ENCODE results near the gene RAPGEF2.
A peak's percentile ranks its signal among the peaks of the same experiment; 100 is the strongest.
"Not testable (repeated sequence)": the region's sequence is repeated elsewhere in the genome, so short reads cannot be mapped to it uniquely, and the experiment has no call there.

Gene RAPGEF2

DNA sequence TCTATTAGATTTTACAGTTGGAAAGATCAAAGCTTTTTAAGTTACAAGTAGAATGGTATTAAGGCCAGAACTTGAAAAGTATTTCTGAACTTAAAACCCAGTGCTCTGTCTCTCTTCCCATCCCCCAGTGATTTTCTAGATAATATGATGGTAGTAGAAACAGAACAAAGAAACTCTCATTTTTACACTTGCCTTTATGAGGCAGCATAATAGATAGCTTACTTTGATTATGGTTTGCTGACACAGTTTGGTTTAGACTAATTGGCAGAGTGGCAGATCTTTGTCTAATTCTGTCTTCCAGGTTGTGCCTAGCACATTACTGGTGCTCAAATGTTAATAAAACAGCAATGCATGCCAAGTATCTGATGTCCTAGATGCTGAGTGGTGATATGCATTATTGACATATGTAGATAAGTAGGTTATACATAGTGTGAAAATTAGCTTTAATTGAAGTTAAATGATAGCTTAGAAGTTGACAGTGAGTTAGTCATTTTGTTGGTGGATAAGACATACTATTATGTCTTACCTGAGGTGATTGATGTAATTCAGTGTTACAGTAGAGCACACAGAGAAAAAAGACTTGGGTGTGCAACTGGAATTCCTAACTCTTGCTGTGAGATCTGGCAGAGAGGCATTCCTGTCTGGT, 4.3 kb upstream of the RAPGEF2 start:
- no peak for DNase-seq (ENCODE audit: low read depth)

DNA sequence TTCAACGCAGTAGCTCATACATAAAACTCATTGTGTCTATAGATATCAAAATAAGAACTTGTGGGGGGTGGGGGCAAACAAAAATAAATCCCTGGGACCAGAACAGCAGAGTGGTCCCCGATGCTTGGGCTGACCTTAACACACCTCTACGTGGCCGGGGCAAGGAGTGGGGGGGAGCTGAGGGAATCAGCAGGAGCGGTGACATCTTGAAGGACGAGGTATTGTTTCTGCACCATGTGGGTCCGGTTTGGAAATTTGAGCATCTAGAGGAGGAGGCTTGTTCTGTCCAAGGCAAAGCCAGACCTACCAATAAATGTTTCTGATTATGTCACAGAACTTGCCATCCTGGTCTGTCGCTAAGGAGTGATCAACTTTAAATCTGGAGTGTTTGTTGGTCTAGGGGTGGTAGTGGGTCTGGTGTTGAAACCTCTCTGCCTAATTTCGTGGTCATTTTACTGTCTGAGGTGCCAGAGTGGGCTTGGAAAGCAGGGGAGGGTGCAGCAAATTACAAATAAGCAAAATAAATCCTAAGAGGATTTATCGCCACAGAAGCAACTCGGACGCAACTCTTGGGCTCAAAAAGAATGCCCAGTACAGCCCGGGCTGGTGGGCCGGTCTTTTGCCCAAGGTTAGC, 774 bp upstream of the RAPGEF2 start:
- DNase-seq (ENCODE audit: low read depth): no peak

- DNase-seq (ENCODE audit: low read depth): no peak
Measured at GRCh38 chr4:159103384-159103990, 608 bp downstream of the RAPGEF2 start.

GRCh38 chr4:159104694-159105414, 2.0 kb downstream of the RAPGEF2 start:
- peak; percentile 31 for DNase-seq (ENCODE audit: low read depth)

GRCh38 chr4:159105761-159106243, 2.9 kb downstream of the RAPGEF2 start:
- DNase-seq (ENCODE audit: low read depth): no peak

GRCh38 chr4:159106636-159107035, 3.8 kb downstream of the RAPGEF2 start:
- DNase-seq (ENCODE audit: low read depth): no peak

GRCh38 chr4:159107203-159107925, 4.5 kb downstream of the RAPGEF2 start:
- DNase-seq (ENCODE audit: low read depth): no peak

DNA sequence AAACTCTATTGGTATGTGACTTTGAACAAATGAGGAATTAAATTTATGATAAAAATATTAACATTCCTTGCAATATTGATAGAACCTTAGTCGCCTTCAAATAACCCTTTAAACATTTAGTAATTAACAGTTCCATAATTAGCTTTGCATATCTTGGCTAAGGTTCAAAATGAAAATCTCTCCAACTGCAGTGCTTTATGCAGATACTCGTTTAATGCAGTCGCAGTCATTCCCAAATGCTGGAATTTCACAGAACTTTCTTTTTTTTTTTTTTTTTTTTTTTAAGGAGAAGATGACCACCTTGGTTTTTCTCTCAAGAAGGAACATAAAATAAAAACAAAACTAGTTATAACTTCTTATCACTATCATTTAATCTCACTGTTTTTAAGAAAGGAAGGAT, 5.2 kb downstream of the RAPGEF2 start:
- DNase-seq (ENCODE audit: low read depth): no peak

GRCh38 chr4:159110961-159111360, 8.1 kb downstream of the RAPGEF2 start:
- DNase-seq (ENCODE audit: low read depth): no peak

GRCh38 chr4:159111416-159111815, 8.5 kb downstream of the RAPGEF2 start:
- DNase-seq (ENCODE audit: low read depth): no peak

DNA sequence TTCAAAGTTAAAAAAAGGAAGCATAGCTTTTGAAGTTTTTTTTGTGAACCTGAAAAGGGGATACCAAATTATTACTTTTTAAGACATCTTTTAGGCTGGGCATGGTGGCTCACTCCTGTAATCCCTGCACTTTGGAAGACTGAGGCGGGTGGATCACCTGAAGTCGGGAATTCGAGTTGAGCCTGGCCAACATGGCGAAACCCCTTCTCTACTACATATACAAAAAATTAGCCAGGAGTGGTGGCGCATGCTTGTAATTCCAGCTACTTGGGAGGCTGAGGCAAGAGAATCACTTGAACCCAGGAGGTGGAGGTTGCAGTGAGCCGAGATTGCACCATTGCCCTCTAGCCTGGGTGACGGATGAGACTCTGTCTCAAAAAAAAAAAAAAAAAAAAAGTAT, 10.5 kb downstream of the RAPGEF2 start:
- DNase-seq (ENCODE audit: low read depth): not testable (repeated sequence)

- not testable (repeated sequence) for DNase-seq (ENCODE audit: low read depth)
Measured at GRCh38 chr4:159116098-159116497, 13.2 kb downstream of the RAPGEF2 start.

- DNase-seq (ENCODE audit: low read depth): not testable (repeated sequence)
Measured at GRCh38 chr4:159116693-159117092, 13.8 kb downstream of the RAPGEF2 start.

DNA sequence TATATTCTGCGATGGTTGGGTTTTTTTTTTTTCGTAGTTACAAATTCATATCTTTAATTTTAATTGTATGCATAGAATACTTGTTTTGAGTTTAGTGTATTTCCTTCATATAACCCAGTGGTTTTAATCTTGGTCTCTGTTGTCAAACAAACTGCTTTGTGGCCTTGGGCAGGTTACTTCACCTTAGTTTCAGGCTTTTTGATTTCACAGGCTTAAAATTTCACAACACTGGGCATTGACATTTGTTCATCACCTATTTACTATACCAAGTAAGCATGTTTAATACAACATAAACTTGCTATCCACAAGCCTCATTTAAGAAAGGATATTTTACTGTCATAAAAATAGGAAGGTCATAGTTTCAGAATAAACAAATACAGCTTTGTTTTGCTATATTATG, 14.7 kb downstream of the RAPGEF2 start:
- no peak for DNase-seq (ENCODE audit: low read depth)

GRCh38 chr4:159117968-159118367, 15.1 kb downstream of the RAPGEF2 start:
- no peak for DNase-seq (ENCODE audit: low read depth)

DNA sequence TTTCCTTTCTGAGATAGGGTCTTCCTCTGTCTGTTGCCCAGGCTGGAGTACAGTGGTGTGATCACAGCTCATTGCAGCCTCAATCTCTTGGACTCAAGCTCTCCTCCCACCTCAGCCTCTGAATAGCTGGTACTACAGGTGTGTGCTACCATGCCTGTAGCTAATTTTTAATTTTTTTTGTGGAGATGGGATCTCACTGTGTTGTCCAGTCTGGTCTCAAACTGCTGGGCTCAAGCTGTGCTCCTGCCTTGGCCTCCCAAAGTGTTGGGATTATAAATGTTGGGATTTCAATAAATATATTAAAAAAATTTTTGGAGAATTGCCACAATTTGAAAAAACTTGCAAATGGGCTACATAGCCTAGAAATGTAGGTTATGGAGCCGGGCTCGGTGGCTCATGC, 18.5 kb downstream of the RAPGEF2 start:
- DNase-seq (ENCODE audit: low read depth): no peak

DNA sequence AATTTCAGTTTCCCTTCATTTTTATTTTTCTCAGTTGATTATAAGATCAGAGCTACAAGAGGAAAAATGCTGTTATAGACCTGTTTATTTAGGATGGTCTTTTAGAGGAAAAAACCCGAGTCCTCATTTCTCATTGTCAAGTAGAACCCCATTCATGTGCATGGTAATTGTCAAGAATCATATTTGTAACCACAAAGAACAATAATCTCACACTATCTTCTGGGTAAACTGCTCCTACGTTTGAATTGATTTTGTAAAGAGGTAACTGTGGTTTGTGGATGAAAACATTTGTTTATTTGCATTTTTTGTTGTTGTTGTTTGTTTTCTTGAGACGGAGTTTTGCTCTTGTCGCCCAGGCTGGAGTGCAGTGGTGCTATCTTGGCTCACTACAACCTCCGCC, 23.8 kb downstream of the RAPGEF2 start:
- DNase-seq (ENCODE audit: low read depth): no peak

DNA sequence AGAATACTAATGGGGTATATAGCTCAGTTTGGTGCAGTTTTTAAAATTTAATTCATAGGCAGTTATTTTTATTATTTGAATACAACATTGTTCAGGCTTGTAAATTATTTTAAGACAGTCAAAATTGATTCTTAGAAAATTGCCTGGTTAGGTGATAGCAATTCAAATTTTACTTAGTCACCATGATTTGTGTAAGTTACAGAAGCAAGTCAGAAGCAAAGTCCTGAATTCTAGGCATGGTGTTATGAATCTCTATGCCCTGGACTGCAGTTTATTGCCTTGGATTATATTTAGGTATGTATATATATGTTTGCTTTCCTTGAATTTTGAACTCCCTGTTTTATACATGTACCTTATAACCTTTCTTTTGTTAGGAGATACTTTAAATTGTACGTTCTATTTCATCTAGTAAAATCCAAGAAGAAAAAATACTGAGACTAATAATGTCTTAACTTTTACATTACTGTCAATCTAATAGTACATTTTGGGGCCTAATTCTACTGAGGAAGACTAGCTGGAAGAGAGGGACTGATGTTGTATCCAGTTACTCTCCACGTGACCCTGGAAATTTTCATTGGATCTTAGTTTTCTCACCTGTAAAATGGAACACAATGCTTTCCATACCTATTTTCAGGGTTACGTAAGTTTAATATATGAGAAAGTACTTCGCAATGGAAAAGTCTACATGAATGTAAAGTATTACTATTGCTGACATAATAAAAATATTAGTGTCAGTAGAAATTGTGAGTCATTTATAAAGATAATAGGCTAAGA, 25.1 kb downstream of the RAPGEF2 start:
- no peak for DNase-seq (ENCODE audit: low read depth)

- no peak for DNase-seq (ENCODE audit: low read depth)
Measured at GRCh38 chr4:159129814-159130550, 27.1 kb downstream of the RAPGEF2 start.

- no peak for DNase-seq (ENCODE audit: low read depth)
Measured at GRCh38 chr4:159131564-159131963, 28.7 kb downstream of the RAPGEF2 start.

DNA sequence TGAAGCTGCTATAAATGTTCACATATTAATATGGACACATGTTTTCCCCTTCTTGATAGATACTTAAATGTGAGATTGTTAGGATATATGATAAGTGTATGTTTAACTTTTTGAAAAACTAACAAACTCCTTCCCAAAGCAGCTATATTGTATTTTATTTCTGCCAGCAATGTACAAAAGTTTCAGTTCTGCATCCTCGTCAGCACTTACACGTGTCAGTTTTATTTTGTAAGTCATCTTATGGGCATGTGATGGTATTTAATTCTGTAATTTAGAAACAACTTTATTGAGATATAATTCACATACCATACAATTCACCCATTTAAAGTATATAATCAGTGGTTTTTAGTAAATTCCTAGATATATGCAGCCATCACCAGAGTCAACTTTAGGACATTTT, 31.6 kb downstream of the RAPGEF2 start:
- DNase-seq (ENCODE audit: low read depth): no peak

Measured in HS-5 (cell line).